ENCODE data around the gene BICC1.

BICC1 gene

DNA sequence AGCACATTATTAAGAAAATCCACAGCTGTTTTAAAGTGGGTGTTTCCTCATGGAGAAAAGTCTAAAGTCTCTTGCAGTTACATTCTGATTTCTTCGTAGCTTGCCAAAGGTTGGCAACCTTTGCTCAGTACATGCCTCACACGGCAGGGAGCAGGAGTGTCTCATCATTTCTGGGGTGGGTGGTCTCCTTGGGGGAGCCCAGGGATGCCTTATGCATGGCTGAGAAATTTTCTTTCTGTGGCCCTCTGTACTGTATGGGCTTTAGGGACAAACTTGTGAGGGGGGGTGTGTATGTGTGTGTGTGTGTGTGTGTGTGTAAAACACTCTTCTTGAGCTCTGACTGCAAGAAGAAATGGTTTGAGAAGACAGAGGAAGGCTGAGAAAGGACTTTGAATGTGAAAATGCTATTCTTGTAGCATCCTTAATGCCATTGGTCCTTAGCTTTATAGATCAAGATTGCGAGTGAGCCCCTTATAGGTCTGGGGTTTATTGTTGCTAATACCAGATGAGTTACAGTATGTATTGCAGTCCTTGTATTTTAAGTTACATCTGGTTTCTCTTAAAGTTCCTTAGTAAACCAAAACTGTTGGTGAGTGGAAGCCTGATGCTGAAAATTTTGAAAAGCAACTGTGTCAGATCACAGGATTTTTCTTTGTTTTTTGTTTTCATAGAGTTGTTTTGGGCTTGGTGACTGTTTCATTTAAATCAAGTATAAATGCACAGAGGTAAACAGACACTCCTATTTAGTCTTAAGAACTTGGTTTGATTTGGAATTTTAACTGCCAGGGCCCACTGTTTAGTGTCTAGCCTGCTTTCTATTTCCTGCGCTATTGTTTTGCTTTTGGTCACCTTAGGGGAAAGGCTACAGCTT, 242.0 kb downstream of the BICC1 start:
- no peak for DNase-seq

DNA sequence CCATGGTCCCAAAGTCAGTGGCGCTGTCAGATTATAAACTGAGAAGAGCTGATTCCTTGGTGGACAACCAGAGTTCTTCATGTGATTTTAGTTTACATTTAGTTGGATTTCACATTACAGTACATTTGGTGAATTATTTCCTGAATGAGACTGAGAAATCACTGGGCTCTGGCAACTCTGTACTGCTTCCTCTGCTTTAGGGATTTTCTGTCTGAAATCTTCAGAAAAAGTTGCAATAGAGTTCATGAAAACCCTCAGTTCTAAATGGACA, 242.6 kb downstream of the BICC1 start:
- no peak for DNase-seq

DNA sequence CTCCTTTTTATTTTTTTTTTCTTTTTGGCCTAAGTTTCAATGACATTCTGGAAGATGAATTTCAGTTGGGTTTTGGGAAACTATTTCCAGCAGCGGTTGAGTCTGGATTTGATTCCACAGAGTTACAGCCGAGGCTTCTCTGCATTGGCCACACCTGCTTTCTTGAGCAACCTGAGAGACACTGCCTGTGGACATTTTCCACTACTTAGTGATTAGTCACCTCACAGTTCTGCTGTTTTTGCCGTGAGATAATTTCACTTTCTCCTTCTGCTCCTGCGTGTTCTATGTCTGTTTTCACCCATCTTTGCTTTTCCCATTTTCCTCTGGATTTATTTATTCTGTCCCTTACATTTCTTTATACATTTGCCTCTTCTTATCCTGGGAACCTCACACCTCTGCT, 243.0 kb downstream of the BICC1 start:
- DNase-seq = no peak

DNA sequence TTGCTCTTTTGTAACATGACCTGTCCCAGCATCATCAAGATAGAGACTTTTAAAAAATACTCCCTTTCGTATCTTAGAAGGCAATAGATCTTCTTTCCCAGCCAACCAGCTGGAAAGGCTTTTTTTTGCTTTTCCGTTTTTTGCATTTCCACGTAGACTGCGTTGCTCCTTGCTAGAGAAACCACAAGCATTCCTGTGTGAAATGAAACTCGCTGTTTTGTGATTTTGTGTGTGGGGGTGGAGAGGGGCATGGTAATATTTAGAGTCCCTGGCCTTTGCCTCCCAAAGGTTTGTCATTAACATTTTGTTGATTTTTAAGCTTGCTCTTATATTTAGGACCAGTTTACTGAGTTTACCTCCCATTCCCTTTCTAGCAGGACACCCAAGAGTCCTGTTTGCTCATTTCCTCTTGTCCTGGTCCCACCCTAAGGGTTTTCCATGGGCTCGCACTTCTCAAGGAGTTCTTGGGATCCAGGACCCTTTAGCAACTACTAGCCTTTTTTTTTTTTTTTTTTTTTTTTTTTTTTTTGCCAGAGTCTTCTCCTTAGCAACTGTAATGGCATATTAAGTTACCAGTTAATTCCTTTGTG, 243.6 kb downstream of the BICC1 start:
- no peak for DNase-seq

DNA sequence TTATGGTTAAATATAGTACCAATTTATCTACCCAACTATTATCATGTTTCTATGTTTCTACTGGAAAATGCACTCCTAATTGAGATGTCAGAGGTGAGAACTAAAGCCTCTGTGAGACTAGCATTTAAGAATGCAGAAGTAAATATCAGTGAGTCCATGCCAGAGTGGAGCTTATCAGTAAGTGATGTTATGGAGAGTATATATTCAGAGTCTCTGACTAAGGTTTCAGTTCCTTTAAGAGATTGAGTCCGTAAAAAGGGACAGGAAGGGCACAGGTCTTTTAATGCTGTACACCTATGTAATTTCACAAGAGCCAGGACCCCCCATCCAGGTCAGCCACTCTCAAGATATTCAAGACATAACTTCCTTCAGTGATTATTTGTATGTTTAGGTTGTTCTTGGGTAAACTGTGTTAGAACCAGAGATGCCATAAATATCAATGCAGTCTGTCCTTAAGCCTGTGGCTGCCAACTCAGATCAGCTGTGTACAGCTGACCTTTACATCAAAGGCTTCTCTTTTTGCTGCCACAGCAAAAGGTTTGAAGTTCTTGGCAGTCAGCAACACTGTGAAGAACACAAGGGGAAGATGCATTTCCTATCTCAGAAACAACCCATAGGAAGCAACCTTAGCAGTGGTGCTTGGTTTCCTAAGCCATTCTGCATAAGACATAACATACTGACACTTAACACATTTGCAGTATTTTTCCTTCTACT, 244.8 kb downstream of the BICC1 start:
- no peak for DNase-seq

DNA sequence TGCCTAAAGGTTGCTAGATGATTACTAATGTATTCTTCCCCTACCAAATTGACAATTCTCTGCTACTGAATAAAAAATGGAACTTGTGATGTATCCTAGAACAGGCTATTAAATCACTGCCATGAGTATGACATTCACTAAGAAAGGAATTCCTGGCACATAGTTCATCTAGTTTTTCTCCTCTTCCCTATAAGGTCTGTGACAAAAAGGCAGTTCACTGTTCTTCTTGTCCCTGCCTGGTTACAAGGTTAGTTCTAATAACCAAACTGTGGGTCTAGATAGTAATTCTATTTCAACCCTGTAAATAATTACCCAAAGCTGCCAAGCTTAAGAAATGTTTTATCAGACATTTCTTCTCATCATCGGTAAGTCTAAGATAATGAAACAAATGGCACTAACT, 245.6 kb downstream of the BICC1 start:
- DNase-seq = no peak

DNA sequence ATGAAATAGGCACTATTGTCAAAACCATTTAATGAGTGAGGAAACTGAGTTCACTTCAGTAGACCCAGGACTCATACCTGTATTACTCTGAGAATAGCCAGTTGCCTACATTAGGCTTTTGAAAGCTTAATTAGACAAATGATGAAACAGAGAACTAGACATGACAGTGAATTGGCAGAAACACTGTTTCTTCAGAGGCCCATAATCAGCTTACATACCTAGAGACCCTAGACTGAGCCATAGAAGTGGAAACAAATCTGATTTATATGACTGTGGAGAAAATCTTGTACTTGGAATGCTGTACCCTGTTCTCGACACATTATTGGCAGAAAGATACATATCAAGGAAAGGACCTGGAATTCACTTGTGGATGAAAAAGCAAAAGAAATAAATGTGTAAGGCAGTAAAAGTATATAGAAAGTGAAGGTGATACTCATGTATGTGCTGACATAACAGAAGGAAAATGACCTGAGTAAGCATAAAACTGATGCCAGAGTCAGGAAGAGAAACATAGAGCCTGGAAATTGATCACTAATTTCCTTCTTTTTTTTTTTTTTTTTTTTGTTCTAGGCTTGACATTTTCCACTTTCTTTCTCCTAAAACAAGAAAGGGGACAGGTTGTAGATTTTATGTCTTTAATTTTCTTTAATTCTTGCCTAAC, 251.5 kb downstream of the BICC1 start:
- DNase-seq = no peak

DNA sequence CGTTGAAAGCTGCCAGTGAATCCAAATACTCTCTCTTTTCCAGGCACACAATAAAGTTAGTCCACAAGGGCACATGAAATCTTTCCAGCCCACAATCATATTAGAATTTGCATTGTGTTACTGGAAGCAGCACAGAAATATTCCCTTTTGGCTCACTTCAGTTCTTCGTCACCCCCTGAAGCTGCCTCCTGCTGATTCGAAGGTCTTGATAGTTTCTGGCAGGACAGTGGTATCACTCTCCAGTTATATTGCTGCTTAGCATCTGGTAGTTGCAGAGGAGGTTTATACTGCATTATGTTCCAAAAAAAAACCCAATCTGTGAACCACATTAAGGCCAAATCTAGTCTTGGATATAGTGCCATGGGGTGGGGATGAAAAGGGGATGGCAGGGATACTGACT, 253.2 kb downstream of the BICC1 start:
- DNase-seq = no peak

DNA sequence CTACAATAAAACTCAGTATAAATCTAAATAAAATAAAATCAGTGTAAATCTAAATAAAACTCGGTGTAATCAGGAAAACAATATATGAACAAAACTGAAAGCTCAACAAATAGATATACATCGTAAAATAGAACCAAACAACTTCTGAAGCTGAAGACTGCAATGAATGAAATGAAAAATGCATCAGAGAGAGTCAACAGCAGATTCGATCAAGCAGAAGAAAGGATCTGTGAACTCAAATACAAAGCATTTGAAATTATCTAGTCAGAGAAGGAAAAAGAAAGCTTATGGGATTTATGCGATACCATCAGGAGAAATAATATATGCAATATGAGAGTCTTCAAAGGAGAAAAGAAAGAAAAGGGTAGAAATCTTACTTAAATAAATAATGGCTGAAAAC, 255.0 kb downstream of the BICC1 start:
- DNase-seq = no peak

DNA sequence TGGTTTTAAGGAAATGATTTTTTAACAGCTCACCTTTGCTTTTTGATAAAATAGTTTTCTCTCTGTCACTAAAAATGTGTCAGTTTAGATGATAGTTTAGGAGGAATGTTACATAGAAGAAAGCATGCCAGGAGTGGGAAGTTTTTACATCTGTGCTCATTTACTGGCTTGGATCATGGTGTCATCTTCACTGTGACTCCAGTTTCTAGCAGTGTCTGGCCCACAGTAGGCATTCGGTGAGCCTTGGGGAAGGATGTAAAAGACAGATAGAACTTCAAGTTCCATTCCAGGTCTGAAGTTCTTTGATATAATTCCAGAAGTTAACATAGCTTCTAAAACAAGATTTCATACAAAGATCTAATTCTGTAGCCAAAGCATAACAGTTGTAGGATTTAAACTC, 259.2 kb downstream of the BICC1 start:
- no peak for DNase-seq

DNA sequence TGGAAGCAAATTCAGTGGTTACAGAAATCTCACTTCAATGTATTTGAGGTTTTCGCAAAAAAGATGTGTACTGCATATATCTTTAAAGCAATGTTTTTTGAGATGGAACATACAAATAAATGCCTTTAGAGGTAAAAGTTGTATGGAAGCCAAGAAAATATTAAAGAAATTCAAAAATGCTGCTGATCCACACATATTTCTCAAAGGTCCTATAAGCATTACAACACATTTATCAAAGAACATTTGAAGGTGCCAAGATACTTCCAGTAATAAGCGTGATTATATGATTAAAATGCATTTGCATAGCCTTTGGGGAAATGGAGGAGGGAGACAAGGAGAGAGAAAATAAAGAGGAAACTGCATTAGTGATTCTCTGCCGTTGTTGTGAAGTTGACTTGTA, 260.1 kb downstream of the BICC1 start:
- no peak for DNase-seq

DNA sequence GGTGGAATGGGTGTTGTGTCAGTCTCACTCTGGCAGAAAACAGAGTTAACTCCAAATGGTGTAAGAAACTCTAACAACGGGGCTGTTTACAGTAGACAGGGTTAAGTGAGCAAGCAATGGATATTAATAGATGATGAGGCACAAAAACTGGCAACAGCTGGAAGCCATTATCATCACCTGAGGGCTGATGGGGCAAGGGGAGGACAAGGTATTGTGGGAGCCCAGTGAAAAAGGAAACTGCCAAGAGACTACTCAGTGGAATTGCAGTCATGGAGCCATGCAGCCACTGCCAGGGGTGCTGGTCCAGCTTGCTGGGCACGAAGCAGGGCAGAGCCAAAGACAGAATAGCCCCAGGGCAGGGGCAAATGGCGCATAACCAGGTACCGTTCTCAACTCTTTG, 260.7 kb downstream of the BICC1 start:
- no peak for DNase-seq

DNA sequence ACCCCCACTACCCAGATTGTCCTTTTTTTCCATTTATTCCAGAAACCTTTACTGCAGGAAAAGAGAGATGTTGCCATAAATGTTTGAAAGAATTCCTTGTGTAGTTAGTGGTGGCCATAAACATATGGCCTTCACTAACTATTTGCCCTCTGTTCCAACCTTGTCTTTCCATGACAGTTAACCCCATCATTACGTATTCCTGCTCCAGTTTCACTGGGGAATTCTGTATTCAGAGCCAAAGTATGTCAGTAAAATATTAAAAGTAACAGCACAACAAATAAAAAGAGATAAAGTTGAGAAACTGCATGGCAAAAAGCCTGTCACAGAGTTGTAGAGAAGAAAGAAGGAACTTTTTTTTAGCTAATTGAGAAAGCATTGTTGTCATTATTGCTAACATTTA, 261.3 kb downstream of the BICC1 start:
- no peak for DNase-seq

DNA sequence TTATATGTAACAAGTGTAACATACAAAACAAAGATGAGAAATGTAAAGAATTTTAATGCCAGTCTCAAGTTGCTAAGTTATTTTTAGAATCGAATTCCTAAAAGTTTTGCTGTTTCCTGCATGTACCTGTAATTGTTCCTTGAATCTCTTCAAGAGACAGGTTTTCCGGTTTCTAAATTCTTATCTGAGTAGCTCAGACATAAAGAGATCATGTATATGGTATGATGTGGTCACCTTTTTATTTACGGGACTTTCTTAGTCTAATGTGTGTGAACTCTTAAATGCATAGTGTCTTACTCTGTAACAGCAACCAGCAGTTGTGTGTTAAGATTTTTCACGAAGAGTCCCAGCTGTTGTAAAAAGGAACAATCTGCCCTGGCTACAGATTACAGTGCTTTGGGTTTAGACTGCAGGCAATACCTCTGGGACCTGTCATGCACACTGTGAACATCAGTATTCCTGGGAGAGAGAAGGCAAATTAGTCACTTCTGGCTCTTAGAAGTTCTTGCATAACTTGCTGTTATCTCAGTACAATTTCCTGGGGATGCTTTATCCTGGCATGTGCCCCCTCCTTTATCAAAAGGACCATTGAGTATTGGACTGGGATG, 263.4 kb downstream of the BICC1 start:
- DNase-seq = no peak

DNA sequence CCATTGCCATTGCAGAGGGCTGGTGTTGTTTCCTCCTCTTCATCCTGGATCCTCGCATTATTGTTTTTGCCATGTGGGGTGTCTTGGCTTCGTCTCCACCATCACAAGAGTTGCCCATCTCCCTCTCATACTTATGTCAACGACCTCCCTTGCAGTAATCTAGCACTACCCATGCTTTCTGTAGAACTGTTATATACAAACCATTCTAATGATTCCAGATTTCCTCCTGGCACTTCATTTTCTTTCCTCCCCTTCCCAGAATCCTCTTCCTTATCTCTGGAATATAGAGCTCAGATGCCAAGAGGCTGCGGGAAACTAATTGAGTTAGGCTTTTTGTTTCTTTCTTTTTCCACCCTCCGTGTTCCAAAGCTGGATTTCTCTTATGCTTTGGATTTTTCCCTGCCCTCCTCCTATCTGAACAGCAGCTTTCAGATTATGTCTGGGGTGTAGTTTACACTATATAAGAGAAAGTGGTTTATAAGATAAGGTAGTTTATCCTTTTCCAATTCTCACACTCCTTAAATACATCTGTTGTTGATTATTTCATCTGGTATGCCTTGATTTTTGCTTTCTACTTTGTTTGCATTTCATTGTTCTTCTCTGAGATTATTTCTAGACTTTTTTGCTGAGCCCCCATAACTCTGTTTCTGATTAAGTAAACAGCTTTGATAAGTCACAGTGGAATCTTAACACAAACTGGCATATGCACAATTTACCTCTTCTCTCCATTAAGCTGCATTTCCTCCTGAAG, 264.1 kb downstream of the BICC1 start:
- DNase-seq = no peak

DNA sequence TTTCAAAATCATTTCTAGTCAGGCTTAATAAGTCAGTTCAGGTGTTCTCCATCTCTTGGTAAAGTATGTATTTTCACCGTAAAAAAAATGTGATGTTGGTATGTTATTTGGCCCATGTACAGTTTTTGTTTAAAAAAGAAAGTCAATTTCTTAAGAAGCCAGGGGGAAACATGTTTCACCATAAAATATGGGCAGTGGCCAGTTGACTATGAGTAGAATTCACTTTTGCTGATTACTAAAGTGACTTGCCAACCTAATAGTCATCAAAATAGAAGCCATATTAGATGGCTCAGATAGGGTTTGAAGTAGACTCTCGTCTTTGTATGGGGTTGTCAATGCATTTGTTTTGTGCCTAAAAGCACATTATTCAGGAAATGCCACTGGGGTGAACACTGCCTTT, 266.3 kb downstream of the BICC1 start:
- no peak for DNase-seq

DNA sequence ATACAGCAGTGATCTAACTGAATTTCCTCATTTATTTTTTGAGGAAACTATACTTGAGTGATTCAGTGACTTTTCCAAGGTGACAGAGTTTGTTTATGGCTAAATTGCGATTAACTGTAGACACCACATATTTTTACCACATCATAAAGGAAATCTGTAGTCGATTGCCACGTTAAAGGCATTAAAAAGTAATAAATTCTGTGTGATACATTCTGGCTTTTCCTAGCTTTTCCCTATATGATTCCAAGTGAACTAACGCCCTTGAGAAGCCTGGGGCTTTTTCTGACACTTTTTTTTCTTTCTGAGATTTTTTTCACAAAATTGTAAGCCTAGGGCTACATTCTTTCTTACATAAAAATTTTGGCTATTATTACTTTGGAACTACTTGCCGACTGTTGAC, 266.9 kb downstream of the BICC1 start:
- DNase-seq = no peak

DNA sequence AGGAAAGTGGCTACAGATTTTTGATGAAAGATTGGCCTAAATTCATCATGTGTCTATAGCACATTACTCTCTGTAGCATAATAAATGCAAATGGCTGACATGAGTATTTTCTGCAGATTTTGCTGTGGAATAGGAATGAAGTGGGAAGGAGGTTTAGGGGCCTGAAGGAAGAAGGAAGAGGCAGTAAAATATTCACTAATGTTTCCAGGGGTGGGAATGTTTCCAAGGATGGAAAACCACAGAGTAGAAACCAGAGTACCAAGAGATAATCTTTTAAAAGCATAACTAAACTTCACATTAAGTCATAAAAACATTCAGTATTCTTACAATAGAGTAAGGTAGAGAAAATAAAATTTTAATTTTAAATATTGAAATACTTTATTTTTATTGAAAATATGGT, 267.8 kb downstream of the BICC1 start:
- no peak for DNase-seq

DNA sequence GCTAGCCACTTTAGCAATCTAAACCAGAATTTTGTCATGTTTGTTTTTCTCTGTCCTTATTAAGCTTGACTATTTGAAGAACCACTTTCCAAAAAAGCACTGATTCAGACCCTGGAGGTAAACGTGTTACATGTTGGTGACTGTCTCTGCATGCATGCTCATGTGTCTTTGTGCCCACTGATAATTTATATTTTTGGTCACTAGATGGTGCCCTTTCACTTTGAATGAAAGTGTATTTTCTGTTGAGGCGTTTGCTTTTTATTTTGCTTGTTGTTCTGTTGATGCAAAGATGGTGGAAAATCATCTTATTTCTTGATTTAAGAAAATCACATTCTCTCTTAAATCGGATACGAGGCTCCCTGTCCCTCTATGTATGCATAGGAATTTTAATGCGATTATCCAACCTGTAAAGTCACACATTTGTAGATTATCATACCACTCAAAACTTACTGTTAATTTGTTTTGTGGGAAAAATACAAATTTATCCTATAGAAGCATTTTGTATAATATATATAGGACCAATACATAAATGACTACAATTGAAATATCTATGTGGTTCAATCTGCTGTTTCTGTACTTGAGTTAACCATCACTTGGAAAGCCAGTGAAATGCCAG, 269.3 kb downstream of the BICC1 start:
- DNase-seq = peak; percentile 71

DNA sequence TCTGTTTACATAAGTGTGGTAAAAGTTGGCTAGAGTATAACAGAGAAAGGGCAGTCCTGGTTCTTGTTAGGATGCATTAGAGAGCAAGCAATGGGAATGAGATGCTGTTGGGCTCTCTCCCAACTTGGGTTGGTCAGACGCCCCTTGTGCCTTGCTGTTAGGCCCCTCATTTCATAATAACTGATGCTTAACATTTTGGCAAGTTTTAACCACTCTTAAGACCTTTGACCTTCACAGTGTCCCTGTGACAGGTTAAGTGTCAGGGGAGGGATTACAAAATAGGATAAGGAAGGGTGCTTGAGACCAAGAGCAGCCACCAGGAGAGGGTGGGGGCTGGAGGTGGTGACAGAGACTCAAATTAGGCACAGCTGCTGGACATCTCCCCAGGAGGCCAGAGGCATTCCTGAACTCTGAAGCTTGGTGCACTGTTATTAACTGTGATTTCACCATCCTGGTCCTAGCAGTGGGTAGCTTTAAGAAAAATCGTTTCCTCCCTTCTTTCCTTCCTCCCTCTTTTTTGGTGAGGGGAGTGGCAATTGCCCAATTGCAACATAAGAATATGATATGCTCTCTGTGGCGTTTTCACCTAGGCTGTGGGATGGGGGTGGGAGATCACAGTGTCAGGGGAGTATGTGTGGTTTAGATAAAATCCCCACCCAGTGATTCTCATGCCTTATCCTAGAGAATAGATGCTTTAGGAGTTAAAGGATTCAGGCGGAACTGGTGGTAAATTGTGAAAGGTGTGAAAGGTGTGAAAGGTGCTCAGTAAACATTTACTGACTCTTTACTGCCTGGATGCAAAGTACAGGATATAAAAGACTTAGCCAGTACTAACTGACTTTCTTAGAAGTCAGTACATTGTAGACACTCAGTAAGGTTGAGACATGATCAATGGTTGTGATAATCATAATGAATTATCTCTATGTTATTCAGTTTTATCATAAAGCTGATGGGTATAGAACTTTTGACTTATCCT, 270.5 kb downstream of the BICC1 start:
- DNase-seq = peak; percentile 9

DNA sequence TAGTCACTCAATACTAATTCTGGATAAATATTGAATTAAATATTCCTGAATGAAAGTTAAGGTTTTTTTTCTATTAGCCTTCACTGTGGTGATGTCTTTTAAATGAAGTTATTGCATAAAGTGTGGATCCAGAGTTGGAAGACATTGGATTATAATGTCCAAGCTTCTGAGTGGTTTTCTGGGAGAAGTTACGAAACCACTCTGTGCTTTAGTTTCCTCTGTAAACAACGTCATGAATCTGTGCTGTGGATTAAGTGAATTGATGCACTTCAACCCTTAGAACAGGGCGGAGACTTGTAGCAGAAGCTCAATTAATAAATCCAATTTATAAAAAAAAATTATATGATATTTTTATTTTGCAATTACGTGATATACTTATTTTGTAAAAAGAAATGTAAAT, 271.7 kb downstream of the BICC1 start:
- no peak for DNase-seq
